Measurements from ENCODE around the gene SPOCK1.

The SPOCK1 gene

GRCh38 chr5:137453483-137454080 is 45.5 kb downstream of the SPOCK1 start:
- Histone ChIP-seq H3K27me3 (ENCODE audit: insufficient read depth, poor library complexity, severe bottlenecking) (no peaks in the 10 kb centered on the region), H3K36me3 (ENCODE audit: low read depth) (no peaks in the 10 kb centered on the region), H3K9me3 (ENCODE audit: severe bottlenecking) (no peaks in the 10 kb centered on the region), H3K4me3 (ENCODE audit: severe bottlenecking) (no peak overlapping the region), H3K27ac (ENCODE audit: poor library complexity, severe bottlenecking) (no peak overlapping the region), H3K4me1 (ENCODE audit: insufficient read depth, poor library complexity, severe bottlenecking) (no peaks in the 10 kb centered on the region)
- peak; percentile 66 for ATAC-seq (ENCODE audit: low read depth)
- no peak for TF ChIP-seq CTCF (IDR thresholded peaks at IDR 0.05; ENCODE audit: poor library complexity, severe bottlenecking)
- no peak for DNase-seq (ENCODE audit: low spot score)

GRCh38 chr5:137450759-137451158 is 48.4 kb downstream of the SPOCK1 start:
- DNase-seq (ENCODE audit: low spot score): no peak
- Histone ChIP-seq H3K36me3 (ENCODE audit: low read depth) (no peaks in the 10 kb centered on the region), H3K4me1 (ENCODE audit: insufficient read depth, poor library complexity, severe bottlenecking) (no peaks in the 10 kb centered on the region), H3K9me3 (ENCODE audit: severe bottlenecking) (no peaks in the 10 kb centered on the region), H3K4me3 (ENCODE audit: severe bottlenecking) (no peak overlapping the region), H3K27me3 (ENCODE audit: insufficient read depth, poor library complexity, severe bottlenecking) (no peaks in the 10 kb centered on the region), H3K27ac (ENCODE audit: poor library complexity, severe bottlenecking) (no peak overlapping the region)
- no peak for TF ChIP-seq CTCF (IDR thresholded peaks at IDR 0.05; ENCODE audit: poor library complexity, severe bottlenecking)
- no peak for ATAC-seq (ENCODE audit: low read depth)

- no peak for ATAC-seq (ENCODE audit: low read depth)
- Histone ChIP-seq H3K27me3 (ENCODE audit: insufficient read depth, poor library complexity, severe bottlenecking) (no peaks in the 10 kb centered on the region), H3K9me3 (ENCODE audit: severe bottlenecking) (no peaks in the 10 kb centered on the region), H3K36me3 (ENCODE audit: low read depth) (no peaks in the 10 kb centered on the region), H3K4me3 (ENCODE audit: severe bottlenecking) (no peak overlapping the region), H3K4me1 (ENCODE audit: insufficient read depth, poor library complexity, severe bottlenecking) (no peaks in the 10 kb centered on the region), H3K27ac (ENCODE audit: poor library complexity, severe bottlenecking) (no peak overlapping the region)
- TF ChIP-seq CTCF (IDR thresholded peaks at IDR 0.05; ENCODE audit: poor library complexity, severe bottlenecking): no peak
- DNase-seq (ENCODE audit: low spot score): no peak
Measured at GRCh38 chr5:137448868-137449267, 50.3 kb downstream of the SPOCK1 start.

GRCh38 chr5:137446615-137447014 is 52.5 kb downstream of the SPOCK1 start:
- Histone ChIP-seq H3K27ac (ENCODE audit: poor library complexity, severe bottlenecking) (no peak overlapping the region), H3K4me1 (ENCODE audit: insufficient read depth, poor library complexity, severe bottlenecking) (no peaks in the 10 kb centered on the region), H3K9me3 (ENCODE audit: severe bottlenecking) (no peaks in the 10 kb centered on the region), H3K27me3 (ENCODE audit: insufficient read depth, poor library complexity, severe bottlenecking) (no peaks in the 10 kb centered on the region), H3K4me3 (ENCODE audit: severe bottlenecking) (no peak overlapping the region), H3K36me3 (ENCODE audit: low read depth) (no peaks in the 10 kb centered on the region)
- no peak for ATAC-seq (ENCODE audit: low read depth)
- no peak for DNase-seq (ENCODE audit: low spot score)
- no peak for TF ChIP-seq CTCF (IDR thresholded peaks at IDR 0.05; ENCODE audit: poor library complexity, severe bottlenecking)

- no peaks in the 10 kb centered on the region for H3K4me1 ChIP-seq (ENCODE audit: insufficient read depth, poor library complexity, severe bottlenecking)
- no peak for DNase-seq (ENCODE audit: low spot score)
- no peaks in the 10 kb centered on the region for H3K36me3 ChIP-seq (ENCODE audit: low read depth)
- H3K27me3 ChIP-seq (ENCODE audit: insufficient read depth, poor library complexity, severe bottlenecking): no peaks in the 10 kb centered on the region
- H3K9me3 ChIP-seq (ENCODE audit: severe bottlenecking): no peaks in the 10 kb centered on the region
- H3K27ac ChIP-seq (ENCODE audit: poor library complexity, severe bottlenecking): no peak overlapping the region
- TF ChIP-seq CTCF (IDR thresholded peaks at IDR 0.05; ENCODE audit: poor library complexity, severe bottlenecking): no peak
- no peak for ATAC-seq (ENCODE audit: low read depth)
- H3K4me3 ChIP-seq (ENCODE audit: severe bottlenecking): no peak overlapping the region
Measured at GRCh38 chr5:137446151-137446550, 53.0 kb downstream of the SPOCK1 start.
